HAP-1 (cell line): ENCODE results near the gene ZFYVE26.
"Not testable (repeated sequence)": the region's sequence is repeated elsewhere in the genome, so short reads cannot be mapped to it uniquely, and the experiment has no call there.

Source experiments
- DNase-seq, 2 experiments: peaks; one replicate each; pipeline ENCODE4 v3.0.0-alpha.2; 2016 to 2020; ENCODE audit warnings: low spot score in 2 of 2
- H3K27me3 ChIP-seq: fragments of 250-450 bp; sonication (Bioruptor Pico); 2 replicates; pipeline ENCODE4 v1.5.1; 2020; ENCODE audit warnings: low read depth, mild to moderate bottlenecking, moderate library complexity
- H3K36me3 ChIP-seq: fragments of 250-450 bp; sonication (Bioruptor Pico); replicated peaks from 2 replicates; pipeline ENCODE4 v1.5.1; 2020; ENCODE audit warnings: mild to moderate bottlenecking
- H3K4me1 ChIP-seq: fragments of 250-450 bp; sonication (Bioruptor Pico); 2 replicates; pipeline ENCODE4 v1.5.1; 2020; ENCODE audit warnings: mild to moderate bottlenecking
- H3K4me3 ChIP-seq: fragments of 250-450 bp; sonication (Bioruptor Pico); 2 replicates; pipeline ENCODE4 v1.5.1; 2020; ENCODE audit warnings: mild to moderate bottlenecking, moderate library complexity
- H3K9me3 ChIP-seq: fragments of 250-450 bp; sonication (Bioruptor Pico); 2 replicates; pipeline ENCODE4 v1.5.1; 2020; ENCODE audit warnings: mild to moderate bottlenecking, moderate library complexity
- in situ Hi-C: fragments of 300-500 bp; cut with MboI; formaldehyde crosslinking; loops from 3 replicates; pipeline ENCODE4 v1.14.3; 2020; ENCODE audit warnings: low sequenced_read_pairs, inconsistent platforms, mixed read lengths

Gene ZFYVE26

GRCh38 chr14:67701492-67701891 lies 114.9 kb downstream of the ZFYVE26 start, which contains the start of gene RDH12:
Gene RDH12, plus strand, starts transcription at chr14:67701886. Its CDS starts 20,757 bp downstream, at chr14:67722643.
- H3K4me3 ChIP-seq, H3K4me1 ChIP-seq, DNase-seq, H3K36me3 ChIP-seq, H3K27me3 ChIP-seq, H3K9me3 ChIP-seq: not testable (repeated sequence)
- in situ Hi-C loops, result loop anchor here (5.0 to 10.0 kb wide), 2 partner anchors 119 to 277 kb away; no protein-coding TSS in a partner anchor

GRCh38 chr14:67698179-67698578 lies 118.2 kb downstream of the ZFYVE26 start:
- no peaks in the 10 kb centered on the region for H3K36me3 ChIP-seq
- no peaks in the 10 kb centered on the region for H3K27me3 ChIP-seq
- H3K4me1 ChIP-seq, result peaks cover 12% of the 10 kb centered on the region
- H3K9me3 ChIP-seq, result no peaks in the 10 kb centered on the region
- DNase-seq, result no peak
- no peak overlapping the region for H3K4me3 ChIP-seq
- in situ Hi-C loops, result no loop called here

GRCh38 chr14:67697006-67697405 lies 119.4 kb downstream of the ZFYVE26 start:
- in situ Hi-C loops, result no loop called here
- Histone ChIP-seq H3K4me3 (no peak overlapping the region), H3K4me1 (peaks cover 12% of the 10 kb centered on the region), H3K27me3 (no peaks in the 10 kb centered on the region), H3K36me3 (peaks cover 8% of the 10 kb centered on the region), H3K9me3 (no peaks in the 10 kb centered on the region)
- no peak for DNase-seq
